ENCODE results near the gene TLK2.

DNA sequence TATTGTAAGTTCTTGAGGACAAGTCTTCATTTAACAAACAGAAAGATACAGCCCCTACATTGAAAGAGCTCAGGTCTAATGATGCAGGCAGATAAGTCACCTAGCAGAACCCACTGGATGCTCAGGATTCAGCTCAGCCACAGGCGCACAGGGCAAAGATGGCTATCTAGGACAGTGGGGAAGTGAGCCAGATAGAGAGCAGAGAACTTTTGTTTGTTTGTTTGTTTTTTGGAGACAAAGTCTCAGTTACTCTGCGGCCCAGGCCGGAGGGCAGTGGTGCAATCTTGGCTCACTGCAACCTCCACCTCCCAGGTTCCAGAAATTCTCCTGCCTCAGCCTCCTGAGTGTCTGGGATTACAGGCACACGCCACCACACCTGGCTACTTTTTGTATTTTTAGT lies 34.6 kb upstream of the TLK2 start:
- TF ChIP-seq, protein P1, sequence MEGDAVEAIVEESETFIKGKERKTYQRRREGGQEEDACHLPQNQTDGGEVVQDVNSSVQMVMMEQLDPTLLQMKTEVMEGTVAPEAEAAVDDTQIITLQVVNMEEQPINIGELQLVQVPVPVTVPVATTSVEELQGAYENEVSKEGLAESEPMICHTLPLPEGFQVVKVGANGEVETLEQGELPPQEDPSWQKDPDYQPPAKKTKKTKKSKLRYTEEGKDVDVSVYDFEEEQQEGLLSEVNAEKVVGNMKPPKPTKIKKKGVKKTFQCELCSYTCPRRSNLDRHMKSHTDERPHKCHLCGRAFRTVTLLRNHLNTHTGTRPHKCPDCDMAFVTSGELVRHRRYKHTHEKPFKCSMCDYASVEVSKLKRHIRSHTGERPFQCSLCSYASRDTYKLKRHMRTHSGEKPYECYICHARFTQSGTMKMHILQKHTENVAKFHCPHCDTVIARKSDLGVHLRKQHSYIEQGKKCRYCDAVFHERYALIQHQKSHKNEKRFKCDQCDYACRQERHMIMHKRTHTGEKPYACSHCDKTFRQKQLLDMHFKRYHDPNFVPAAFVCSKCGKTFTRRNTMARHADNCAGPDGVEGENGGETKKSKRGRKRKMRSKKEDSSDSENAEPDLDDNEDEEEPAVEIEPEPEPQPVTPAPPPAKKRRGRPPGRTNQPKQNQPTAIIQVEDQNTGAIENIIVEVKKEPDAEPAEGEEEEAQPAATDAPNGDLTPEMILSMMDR (conservative IDR thresholded peaks at IDR 0.05 in 1 of 2, IDR thresholded peaks at IDR 0.05 in 1 of 2; ENCODE audit: extremely low read depth in 1 of 2, insufficient read depth in 1 of 2, low read depth in 1 of 2, low read length in 2 of 2): no peak
- no peak for TF ChIP-seq EZH2 (IDR thresholded peaks at IDR 0.05; ENCODE audit: borderline replicate concordance, low read length)
